Activated CD4-positive, alpha-beta T cell treated with anti-CD3 and anti-CD28 coated beads, Interleukin-2, Interleukin-4, amounts not matched to agents 100 ng/mL and 50 ng/mL, durations not matched to agents 16 hours and 8 hours (primary cell): ENCODE results near the gene ZDHHC11B.
"Not testable (repeated sequence)": the region's sequence is repeated elsewhere in the genome, so short reads cannot be mapped to it uniquely, and the experiment has no call there.

Experiments used
- DNase-seq: peaks from one replicate; pipeline ENCODE4 v3.0.0-alpha.2; 2020; ENCODE audit warnings: low spot score

The ZDHHC11B gene

DNA sequence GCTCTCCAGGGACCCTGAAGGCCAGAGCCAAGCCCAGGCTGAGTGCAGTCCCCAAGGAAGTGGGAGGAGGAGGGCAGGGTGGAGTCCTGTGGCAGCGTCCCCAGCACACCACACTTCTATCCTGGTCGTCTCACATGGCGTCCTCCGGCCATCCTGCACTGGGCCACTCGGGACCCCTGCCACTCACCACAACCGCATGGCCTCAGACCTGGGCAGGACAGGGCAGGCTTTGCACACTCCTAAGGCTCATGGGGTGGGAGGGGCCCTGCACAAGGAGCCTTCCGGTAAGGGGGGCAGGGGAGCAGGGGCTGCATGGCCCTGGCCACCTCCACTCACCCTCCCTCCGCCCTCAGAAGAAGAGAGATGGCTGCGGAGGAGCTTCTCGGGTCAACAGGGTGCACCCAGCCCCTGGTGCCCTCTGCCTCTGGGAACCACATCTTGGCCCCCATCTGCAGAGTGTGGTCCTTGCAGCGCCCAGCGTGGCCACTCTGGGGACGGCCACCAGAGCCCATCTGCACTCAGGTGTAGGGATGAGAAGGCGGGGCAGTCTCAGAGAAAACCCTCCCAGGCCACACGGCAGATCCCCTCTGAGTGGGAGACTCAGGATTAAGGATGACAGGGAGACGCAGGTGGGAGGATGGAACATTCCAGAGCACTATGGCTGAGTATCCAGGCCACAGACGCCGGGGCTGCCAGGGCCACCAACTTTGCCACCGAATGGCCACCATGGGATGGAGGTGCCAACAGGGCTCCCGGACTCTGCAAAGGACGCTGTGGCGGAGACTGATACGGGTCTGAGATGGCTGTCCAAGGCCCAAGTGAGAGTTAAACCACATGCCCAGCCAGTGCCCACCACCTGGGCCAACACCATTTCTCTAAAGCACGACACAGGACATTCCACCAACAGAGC is 99.0 kb downstream of the ZDHHC11B start:
- no peak for DNase-seq

DNA sequence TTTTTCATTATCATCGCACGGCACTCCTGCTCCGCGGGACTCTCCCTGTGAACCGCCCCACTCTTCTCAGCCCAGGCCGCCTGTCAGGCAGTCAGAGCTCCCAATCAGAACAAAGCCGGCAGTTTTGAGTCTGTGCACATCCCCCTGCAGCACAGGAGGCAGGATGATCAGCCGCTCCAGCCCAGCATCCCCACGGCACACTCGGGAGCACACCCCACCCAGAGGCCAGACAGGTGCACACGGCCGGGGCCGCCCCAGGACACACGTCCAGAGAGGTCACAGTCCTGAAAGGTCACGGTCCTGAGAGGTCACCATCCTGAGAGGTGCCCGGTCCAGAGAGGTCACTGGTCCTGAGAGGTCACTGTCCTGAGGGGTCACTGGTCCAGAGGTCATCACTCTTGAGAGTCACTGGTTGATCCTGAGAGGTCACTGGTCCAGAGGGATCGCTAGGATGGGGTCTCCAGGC is 99.7 kb downstream of the ZDHHC11B start:
- DNase-seq: no peak

DNA sequence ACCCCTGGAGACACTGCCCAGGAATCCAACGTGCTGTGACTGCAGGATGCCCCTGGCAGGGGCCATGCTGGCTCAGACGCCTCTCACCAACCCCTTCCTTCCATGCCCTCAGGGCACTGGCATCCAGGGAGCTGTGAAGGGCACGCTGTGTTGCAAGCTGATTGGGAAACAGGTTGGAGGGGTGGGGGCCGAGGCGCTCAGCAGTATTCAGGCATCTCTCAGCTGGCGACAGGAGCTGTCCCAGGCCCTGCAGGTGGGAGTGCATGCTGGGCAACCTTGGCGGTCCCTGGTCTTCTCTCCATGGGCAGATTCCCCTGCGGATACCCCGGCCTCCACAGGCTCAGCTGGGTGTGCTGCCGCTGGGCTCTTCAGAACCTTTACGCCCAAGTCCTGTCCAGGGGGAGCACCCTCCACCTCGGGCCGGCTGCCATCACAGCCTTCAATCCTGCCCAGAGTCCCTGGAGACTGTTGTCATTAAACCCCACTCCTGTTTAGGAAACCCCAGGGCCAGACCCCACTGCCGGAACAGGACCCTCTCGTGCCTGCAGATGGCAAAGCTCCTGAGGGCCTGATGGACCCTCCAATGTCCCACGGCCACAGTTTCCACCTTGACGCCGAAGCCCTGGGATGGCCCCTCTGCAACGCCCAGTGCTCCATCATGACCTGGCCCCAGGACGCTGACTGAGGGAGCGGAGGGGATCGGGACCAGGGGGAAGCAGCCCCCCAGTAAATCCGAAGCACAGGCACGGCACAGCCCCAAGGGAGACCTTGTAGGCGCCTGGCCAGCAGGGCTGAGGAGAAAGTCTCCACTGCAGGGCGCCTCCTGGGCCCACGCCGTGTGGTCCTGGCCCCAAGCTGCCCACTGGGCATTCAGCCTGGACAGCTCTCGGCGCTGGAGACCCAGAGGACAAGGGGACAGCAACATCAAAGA is 100.7 kb downstream of the ZDHHC11B start:
- DNase-seq: no peak

DNA sequence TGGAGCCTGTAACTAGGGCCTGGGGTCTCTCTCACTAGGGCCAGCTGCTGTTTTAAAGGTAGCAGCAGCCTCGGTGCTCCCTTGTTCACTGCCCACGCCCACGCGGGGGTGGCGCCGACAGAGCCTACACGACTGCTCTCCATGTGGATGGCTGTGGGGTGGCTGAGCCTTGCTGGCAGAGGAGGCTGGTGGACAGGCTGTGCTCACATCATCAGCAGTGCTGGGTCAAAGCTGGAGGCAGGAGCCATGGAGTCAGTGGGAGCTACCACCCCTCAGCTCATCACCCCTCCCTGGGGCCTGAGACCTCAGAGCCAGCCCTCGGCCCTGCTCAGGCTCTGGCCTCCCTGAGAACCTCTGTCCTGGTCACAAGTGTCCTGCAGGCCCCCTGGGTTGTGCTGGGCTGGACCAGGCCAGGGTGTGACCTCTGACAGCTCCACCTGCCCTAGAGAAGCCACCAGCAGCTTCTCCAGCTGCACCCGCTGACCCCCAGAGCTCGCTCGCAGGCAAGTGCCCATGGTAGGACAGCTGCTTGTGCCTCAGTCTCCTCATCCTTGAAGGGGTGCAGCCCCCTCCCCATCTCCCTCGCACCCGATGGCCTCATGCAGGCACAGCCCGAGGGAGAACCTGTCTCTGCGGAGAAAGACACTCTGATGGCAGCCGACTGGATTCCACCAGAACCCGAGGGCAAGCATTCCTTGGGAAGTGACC is 101.7 kb downstream of the ZDHHC11B start:
- not testable (repeated sequence) for DNase-seq

DNA sequence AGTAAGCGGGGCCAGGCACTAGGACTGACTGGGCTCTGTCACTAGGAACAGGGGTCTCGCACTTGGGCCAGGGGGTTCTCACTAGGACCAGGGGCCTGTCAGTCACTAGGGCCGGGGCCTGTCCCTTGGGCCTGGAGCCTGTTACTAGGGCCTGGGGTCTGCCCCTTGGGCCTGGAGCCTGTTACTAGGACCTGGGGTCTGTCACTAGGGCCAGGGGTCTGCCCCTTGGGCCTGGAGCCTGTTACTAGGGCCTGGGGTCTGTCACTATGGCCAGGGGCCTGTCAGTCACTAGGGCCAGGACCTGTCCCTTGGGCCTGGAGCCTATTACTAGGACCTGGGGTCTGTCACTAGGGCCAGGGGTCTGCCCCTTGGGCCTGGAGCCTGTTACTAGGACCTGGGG is 102.3 kb downstream of the ZDHHC11B start:
- DNase-seq: not testable (repeated sequence)

DNA sequence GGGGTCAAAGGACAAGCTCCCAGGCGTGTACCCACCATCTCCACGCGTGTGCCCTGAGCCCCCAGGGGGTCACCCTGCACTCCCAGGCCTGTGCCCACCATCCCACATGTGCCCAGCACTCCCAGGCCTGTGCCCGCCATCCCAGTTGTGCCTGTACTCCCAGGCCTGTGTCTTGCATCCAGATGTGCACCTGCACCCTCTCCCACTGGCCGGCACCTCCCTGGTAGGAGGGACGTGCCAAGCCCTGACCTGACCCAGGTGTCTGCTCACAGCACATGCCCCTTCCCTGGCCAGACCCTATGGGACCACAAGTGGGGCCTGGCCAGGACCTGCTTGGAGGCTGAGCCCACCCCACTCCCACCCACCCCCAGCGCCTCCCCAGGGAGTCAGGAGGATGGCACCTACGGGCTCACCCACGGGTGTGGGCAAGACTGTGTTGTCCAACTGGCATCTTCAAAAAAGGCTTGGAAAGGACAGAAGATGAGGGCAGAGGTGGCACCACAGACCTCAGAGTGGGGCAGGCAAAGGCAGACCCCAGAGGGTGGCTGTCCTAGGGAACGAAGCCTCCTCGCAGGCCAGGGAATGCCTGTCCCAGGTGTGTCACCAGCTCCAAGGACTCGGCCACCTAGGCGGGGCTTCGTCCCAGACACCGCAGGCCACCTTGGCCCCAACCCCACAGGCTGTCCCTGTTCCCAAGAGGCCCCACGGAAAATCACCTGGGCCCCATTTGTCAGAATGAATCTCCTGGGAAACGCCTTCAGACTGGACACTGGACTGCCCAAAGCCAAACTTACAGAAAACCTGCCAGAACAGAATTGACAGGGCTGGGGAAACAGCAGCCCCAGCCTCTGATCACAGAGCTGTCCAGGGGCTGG is 103.0 kb downstream of the ZDHHC11B start:
- not testable (repeated sequence) for DNase-seq

DNA sequence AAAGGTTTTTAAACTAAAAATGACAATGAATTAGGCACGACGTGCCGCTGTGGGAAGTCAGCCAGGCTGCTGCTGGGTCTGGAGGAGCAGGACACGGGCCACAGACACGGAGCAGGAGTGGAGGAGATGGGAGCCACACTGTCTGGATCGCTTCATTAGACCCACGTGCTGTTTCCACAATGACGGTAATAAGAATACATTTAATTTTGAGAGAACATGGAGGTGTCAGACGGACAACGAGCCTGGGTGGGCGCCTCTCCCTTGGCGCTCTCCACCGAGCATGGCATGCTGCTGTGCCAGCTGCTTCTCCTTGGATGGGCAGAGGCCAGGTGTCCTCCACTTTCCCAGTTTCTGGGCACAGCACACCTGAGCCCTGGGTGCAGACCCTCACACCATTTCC is 103.7 kb downstream of the ZDHHC11B start:
- not testable (repeated sequence) for DNase-seq

DNA sequence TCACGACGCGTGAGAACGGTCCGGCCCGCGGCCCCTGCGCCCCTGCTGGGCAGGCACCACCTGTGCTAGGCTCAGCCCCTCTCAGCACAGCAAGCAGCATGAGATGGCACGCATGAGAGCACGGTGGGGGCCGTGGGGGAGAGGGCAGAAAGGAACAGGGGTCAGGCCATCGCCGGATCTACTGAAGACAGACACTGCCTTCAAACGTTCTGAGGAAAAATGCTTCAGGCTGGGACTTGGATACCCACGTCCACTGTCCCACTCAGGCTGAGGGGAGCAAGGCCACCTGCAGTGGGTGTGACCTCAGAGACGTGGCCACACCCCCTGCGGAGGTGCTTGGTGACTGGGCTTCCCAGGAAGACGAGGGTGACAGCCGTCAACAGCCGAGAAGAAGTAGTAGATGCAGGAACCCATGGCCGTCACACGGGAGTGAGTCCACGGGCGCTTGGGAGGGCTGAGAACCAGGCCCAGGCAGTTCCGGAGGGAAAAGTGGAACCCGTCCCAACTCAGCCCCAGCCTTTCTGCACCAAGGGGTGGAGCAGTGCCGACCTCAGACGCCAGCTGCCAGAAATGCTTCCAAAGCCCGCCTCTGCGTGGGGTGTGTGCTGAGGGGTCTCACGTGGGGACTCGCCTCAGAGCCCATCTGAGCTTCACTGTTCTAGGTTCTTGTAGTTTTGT is 104.3 kb downstream of the ZDHHC11B start:
- not testable (repeated sequence) for DNase-seq

DNA sequence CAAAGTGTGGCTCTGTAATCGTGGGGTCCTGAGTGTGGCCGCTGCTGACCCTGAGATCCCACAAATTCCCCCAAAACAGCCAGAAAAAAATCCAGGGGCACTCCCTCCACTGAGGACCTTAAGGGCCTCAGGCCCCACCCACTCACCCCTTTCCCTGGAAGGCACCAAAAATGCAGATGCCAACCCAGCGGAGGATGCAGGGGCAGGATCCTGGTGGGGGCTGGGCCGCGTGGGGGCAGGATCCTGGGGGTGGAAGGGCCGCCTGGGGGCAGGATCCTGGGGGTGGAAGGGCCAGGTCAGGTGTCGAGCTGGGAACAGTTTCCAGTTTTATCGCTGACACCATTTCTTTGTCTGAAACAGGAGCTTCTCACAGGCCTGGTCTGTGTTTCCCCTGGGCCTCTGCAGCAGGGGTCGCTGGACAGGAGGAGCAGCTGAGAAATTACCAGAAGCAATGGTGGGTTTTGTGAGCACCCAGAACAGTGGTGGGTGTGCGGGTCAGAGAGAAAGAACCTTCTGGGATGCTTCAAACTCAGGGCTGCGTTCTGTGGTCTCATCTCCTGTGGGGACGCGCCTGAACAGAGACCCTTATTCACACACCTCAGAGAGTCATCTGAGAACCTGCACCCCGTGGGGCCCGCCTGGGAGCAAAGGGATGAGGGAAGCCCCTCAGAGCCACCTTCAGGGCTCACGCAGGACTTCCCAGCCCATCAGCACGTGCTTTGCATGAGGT is 105.2 kb downstream of the ZDHHC11B start:
- DNase-seq: not testable (repeated sequence)

DNA sequence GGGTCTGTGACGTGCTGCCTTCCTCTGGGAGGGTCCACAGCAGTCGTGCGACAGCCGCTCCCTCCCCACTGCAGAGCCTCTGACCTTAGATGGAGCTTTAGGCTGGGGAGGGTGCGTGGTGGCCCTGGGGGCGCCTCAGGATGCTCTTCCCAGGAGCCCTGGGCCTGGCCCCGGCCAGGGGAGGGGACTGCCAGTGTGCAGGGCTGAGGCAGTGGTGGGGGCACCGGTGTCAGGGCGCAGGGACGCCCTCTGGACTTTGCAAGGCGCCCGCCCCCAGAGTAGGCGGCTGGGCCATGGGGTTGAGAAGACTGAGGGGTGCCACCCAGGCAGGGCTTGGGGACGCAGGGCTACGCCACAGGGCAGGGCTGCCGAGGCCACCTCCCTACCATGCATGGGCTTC is 106.0 kb downstream of the ZDHHC11B start:
- DNase-seq: not testable (repeated sequence)

DNA sequence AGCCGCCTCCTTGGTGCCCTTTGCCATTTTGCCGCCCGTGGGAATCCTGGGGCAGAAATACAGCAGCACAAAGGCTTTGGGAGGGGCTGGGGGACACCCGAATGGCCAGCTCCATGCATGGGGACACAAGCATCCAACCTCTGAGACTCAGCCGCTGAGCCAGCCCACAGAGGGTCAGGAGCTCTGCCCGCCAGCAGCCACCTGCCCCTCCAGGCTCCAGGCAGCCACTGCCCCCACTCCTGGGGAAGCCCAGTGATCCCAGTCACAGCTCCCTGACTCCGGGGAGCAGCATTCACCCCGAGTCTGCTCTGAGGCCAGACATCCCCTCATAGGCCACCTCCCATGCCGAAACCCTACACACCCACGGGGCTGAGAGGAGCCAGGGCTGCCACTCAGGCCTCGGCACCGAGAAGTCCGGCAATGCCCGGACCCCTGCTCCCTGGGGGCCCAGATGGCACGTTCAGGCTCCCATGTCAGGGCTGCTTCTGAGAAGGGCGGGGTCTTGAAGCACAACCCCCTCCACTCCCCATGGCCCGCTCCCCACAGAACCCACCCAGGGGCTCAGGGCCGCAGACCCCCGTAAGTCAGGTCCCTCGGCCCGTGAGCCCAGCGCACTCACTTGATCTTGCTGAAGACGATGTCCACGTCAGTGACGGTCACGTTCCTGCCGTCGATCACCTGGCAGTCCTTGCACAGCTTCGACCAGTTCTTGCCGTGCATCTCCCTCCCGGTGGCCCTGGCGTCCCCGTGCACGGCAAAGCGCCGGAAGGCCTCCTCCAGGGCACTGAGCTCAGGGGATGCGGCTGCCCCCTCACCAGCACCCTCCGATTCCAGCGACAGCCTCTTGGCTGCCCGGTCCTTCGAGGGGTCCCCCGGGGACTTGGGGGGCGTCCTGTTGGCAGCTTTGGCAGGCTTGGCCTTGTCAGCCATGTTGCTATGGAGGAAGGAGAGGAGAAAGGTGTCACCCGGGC is 107.1 kb downstream of the ZDHHC11B start:
- no peak for DNase-seq

DNA sequence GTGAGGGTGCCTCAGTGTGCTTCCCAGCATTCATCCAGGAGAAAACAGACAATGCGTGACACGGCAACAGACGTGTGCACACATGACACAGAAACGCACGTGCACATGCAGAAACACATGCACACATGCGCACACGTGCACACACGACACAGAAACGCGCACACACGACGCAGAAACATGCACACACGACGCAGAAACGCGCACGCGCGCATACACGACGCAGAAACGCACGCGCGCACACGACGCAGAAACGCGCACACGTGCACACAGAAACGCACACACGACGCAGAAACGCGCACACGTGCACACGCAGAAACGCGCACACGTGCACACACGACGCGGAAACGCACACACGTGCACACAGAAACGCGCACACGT is 107.8 kb downstream of the ZDHHC11B start:
- DNase-seq: no peak

DNA sequence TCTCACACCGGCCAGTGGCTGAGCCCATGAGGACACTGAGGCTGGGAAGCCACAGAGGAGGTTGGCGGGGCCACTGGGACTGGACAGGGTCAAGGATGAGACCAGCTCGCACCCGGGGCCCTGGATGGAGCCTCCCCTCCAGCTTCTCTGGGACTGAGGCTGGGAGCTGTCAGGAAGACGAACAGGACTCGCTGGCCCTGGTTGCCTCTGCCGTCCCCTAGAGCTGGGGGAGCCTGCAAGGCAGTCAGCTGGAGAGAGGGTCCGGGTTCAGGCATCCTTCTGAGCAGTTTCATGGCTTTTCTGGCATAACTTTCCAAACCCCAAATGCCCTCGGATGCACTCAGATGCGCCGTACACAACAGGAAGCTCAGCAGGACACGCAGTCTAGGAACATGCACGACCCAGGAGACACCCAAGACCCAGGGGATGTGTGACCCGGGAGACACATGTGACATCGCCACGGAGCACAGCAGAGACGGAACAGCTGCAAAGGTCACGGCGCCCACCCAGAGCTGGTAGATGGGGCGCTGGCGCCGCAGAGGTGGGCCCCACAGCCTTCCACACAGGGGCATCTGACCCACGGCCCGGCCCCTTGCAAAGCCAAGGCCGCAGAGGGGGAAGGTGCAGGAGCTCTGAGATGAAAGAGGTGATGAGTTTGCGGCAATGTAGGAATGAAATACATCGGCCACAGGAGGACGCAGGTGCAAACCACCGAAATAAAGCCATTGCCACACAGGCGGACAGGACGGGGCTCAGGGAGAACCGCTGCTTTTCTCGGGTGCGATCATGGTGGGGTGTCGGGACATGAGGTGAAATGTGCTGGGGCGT is 108.4 kb downstream of the ZDHHC11B start:
- DNase-seq: no peak

DNA sequence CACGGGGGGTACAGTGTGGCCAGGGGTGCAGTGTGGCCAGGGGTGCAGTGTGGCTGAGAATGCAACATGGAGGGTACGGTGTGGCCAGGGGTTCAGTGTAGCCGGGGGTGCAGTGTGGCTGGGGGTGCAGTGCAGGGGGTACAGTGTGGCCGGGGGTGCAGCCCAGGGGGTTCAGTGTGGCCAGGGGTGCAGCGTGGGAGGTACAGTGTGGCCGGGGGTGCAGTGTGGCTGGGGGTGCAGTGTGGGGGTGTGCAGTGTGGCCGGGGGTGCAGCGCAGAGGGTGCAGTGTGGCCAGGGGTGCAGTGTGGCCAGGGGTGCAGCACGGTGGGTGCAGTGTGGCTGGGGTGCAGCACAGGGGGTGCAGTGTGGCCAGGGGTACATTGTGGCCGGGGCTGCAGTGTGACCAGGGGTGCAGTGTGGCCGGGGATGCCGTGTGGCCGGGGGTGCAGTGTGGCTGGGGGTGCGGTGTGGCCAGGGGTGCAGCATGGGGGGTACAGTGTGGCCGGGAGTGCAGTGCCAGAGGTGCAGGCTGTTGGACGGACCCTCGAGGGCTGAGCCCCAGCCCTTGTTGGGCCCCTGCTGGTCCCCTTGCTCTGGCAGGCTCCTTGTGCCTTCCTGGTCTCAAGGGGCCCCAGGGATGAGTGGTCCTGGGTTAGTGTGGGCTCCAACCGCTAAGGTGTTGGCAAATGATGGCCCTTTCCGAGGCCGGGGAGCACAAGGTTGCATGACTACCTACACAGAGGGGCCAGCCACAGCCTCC is 109.2 kb downstream of the ZDHHC11B start:
- DNase-seq: no peak

DNA sequence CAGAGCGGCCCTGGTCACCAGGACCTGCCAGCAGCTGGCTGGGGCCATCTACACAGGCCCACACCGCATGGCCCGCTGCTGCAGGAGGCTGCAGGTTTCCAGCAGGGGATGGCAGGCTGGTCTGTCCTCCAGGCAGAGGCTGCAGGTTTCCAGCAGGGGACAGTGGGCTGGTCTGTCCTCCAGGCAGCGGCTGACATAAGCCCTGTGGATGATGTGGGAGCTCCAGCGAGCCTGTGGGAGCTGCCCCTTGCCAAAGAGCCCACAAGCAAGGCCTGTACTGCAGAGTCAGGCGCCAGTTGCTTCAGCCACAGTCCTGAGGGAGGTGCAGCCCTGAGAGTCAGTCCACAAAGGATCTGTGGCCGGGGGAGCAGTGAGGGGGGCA is 109.9 kb downstream of the ZDHHC11B start:
- DNase-seq: no peak

DNA sequence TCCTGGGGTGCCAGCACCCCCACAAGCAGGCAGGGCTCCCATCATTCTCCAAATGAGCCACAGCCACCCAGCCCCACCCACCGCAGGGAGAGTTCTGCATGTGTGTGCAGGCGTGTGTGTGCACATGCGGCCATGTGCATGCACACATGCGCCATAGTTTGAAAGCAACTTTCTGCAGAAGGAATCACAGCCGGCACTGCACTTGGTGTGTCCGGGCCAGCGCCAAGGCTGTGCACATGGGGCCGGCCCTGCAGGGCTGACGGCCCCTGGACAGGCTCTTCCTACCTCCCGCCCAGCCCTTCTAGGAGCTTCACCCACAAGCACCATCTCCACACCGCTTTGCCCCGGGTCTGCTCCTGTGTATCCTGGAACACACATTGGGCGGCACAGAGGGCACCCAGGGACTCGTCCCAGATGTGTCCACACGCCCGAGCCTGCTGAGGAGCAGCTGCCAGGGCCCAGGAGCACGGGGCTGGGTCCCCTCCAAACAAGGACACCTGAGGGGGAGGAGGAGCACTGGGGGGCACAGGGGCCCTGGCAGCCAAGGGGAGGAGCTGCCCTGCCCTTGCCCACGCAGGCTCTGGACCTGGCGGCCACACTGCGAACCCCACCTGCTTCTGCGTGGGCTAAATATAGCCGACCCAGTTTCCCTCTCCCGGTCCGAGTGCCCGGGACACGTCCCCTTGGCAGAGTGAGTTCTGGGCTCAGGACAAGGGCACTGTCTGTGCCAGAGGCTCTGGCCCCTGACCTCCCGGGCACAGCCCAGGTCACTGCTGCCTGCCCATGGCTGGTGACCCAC is 110.5 kb downstream of the ZDHHC11B start:
- no peak for DNase-seq
